Measurements from ENCODE around the gene ARHGEF10L. TPM values are rescaled to one million over a fixed set of nuclear protein-coding genes. Genes with fewer than 3 reads are reported as not detected.

ARHGEF10L gene
- total and polyA plus RNA-seq, 5 experiments from 2014 or later: 0.27 to 0.34 TPM; not detected in 3

DNA sequence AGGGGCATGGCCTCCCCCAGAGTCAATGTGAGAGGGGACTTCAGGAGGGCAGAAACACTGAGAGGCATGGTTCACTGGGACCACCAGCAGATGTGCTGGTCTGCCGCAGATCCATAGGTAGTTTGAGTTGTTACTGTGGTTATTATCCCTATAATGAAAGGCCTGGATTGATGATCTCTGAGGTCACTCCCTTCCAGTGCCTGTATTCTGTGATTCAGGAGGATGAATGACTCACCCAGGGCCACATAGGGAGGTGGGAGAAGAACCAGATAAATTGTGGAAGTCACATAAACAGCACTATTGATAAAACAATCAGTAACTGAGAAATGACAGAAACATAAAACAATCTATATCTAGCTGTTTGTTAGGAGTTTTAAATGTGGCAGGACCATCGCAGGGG lies 193.0 kb downstream of the ARHGEF10L start:
- Mint-ChIP-seq H3K4me3 (no peak overlapping the region), H3K9me3 (peaks cover 0 to 9% (median 0%) of the 10 kb centered on the region in 9 donors), H3K4me1 (no peaks in the 10 kb centered on the region), H3K36me3 (no peaks in the 10 kb centered on the region), H3K27ac (no peak overlapping the region), H3K27me3 (peaks cover 0 to 14% (median 0%) of the 10 kb centered on the region in 5 donors)
- ATAC-seq (no peak), DNase-seq (no peak)
- POLR2A ChIA-PET: no interaction called here

DNA sequence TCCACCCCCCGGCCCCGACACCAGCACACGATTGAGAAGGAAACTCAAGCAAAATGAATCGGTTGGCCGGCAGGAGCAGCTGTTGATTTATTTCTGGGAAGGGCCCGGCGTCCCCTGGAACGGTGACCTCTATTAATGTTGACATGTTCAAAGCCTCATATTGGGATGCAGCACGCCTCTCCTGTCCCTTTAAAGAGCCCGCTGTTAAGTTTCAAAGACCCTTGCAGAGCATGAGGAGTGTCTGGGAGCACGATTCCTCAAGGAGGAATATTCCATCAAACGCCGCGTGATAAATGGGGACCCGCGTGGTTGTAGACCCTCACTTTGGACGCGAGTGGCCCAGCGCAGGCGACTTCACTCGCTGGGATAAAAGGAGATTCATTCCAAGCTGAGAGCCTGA lies 194.2 kb downstream of the ARHGEF10L start:
- Mint-ChIP-seq H3K4me1 (no peaks in the 10 kb centered on the region), H3K36me3 (no peaks in the 10 kb centered on the region)
- ATAC-seq: no peak

DNA sequence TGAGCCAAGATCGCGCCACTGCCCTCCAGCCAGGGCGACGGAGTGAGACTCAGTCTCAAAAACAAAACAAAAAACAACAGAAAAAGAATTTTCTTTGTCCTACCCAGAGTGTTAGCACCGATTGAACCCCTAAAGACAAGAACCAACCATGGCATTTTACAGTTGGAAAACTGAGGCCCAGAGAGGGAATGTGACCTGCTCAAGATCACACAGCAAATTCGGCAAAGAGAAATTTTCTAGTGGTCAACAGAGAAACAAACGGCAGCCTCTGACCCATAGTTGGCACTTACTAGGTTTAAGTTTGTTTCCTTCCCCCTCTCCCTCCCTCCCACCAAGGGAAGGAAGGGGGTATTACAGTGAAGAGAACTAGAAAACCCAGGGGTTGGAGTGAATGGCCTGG lies 195.1 kb downstream of the ARHGEF10L start:
- H3K27ac Mint-ChIP-seq: no peak overlapping the region
- no peaks in the 10 kb centered on the region for H3K36me3 Mint-ChIP-seq
- ATAC-seq: no peak
- peaks cover 0 to 8% (median 0%) of the 10 kb centered on the region in 5 donors for H3K27me3 Mint-ChIP-seq
- no peak for DNase-seq
- no peaks in the 10 kb centered on the region for H3K4me1 Mint-ChIP-seq
- H3K9me3 Mint-ChIP-seq: peaks cover 0 to 3% (median 0%) of the 10 kb centered on the region in 9 donors
- H3K4me3 Mint-ChIP-seq: no peak overlapping the region
- POLR2A ChIA-PET: no interaction called here

More for the DNA sequence above, 194.2 kb downstream of the ARHGEF10L start:
- Mint-ChIP-seq H3K27ac (no peak overlapping the region), H3K4me3 (no peak overlapping the region), H3K27me3 (peaks cover 0 to 14% (median 1%) of the 10 kb centered on the region in 5 donors), H3K9me3 (peaks cover 0 to 4% (median 0%) of the 10 kb centered on the region in 9 donors)
- POLR2A ChIA-PET: no interaction called here
- no peak for DNase-seq

DNA sequence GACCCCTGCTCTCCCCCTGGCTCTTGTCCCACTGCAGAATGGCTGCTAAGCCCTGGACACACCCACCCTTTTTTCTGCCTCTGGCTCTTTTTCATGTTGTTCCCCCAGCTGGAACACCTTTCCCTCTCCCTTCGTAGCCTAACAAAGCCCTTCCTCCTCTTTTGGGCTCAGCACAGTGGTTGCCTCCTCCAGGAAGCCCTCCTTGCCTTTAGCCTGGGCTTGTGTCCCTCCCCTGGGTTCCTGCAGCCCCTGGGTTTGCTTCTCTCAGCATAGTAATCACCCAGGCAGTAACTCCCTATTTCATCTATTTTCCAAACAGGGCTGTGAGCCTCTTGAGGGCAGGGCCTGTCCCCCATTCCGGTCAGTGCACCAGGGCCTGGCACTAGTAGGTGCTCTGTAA lies 195.8 kb downstream of the ARHGEF10L start:
- DNase-seq (no peak), ATAC-seq (no peak)
- Mint-ChIP-seq H3K9me3 (peaks cover 0 to 2% (median 0%) of the 10 kb centered on the region in 9 donors), H3K4me1 (no peaks in the 10 kb centered on the region), H3K4me3 (no peak overlapping the region), H3K27me3 (peaks cover 0 to 12% (median 2%) of the 10 kb centered on the region in 5 donors), H3K36me3 (no peaks in the 10 kb centered on the region), H3K27ac (no peak overlapping the region)
- POLR2A ChIA-PET: no interaction called here

DNA sequence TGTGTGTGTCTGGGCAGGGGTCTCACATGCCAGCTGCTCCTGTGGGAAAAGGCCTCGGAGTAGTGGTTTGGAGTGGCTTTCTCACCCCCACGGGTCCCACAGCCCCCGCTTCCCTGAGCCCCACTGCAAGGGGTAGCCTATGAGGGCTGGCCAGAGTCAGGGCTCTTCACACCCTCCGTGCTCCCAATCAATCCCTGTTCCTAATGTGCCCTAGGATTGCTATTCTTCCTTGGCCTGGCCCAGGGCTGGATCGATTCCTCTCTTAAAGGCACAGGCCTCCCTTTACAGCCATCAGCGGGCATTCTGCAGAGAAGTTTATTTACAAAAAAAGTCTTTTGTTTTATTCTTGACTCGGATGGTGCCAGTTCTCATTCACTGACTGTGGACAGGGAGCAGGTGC lies 196.3 kb downstream of the ARHGEF10L start:
- POLR2A ChIA-PET: no interaction called here
- Mint-ChIP-seq H3K27me3 (peaks cover 0 to 16% (median 5%) of the 10 kb centered on the region in 5 donors), H3K9me3 (no peaks in the 10 kb centered on the region), H3K27ac (no peak overlapping the region), H3K4me3 (no peak overlapping the region), H3K36me3 (no peaks in the 10 kb centered on the region), H3K4me1 (no peaks in the 10 kb centered on the region)
- ATAC-seq (no peak), DNase-seq (no peak)

DNA sequence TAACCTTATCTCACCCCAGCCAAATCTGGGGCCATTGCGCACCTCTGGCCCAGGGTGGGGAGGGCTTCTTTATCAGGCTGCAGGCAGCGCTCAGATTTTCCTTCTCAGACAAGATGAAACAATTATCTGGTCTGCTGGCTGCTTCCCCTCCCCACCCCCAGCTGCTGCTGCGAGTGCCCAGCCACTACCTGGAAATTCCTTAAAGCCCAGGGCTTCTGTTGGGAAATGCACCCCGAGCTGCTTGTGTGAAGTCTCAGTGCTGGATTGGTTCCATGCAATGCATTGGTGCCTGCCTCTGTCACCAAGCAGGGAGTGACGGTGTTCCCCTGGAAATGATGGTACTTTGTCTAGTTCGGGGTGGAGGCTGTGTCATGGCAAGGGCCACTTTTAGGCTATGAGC lies 197.1 kb downstream of the ARHGEF10L start:
- Mint-ChIP-seq H3K4me1 (no peaks in the 10 kb centered on the region), H3K4me3 (no peak overlapping the region)
- POLR2A ChIA-PET: no interaction called here

DNA sequence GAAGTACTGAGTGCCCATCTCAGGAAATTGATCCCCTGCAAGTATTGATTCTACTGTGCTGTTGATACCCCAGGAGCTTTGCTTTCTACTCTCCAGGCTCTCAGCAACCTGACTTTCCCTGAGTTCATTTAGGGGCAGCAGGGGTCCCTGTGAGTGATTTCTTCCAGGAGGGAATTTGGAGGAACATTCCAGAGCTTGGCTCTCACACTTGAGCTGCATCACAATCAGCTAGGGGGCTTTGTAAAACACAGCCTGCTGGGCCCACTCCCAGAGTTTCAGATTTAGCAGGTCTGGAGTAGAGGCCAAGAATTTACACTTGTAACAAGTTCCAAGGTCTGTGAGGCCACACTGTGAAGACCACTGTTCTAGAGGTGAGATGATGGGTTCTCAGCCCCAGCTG lies 199.6 kb downstream of the ARHGEF10L start:
- Mint-ChIP-seq H3K36me3 (no peaks in the 10 kb centered on the region), H3K9me3 (no peaks in the 10 kb centered on the region), H3K4me1 (no peaks in the 10 kb centered on the region), H3K27me3 (peaks cover 4 to 23% (median 11%) of the 10 kb centered on the region in 5 donors), H3K4me3 (no peak overlapping the region), H3K27ac (no peak overlapping the region)
- POLR2A ChIA-PET: no interaction called here
- ATAC-seq (no peak), DNase-seq (no peak)

More for the DNA sequence above, 197.1 kb downstream of the ARHGEF10L start:
- H3K9me3 Mint-ChIP-seq: no peaks in the 10 kb centered on the region
- ATAC-seq (no peak), DNase-seq (no peak)
- H3K27ac Mint-ChIP-seq: no peak overlapping the region
- H3K36me3 Mint-ChIP-seq: no peaks in the 10 kb centered on the region
- H3K27me3 Mint-ChIP-seq: peaks cover 0 to 23% (median 7%) of the 10 kb centered on the region in 5 donors

DNA sequence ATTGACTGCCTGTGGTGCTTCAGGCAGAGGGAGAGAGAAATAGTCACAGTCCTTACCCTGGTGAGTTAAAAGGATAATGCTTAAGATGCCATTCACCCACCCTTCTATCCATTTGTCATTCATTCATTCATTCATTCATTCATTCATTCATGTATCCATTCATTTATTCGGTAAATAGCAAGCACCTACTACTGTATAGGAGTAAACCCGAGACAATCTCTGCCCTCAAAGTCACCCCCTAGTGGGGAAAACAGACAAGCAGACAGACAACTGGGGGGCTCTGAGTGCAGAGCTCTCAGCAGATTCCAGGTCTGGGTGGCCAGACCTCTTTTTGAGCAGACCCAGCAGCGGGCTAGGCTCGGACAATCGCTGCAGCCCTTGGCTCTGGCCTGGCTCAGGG lies 201.6 kb downstream of the ARHGEF10L start:
- Mint-ChIP-seq H3K4me1 (no peaks in the 10 kb centered on the region), H3K9me3 (no peaks in the 10 kb centered on the region), H3K27me3 (peaks cover 4 to 22% (median 11%) of the 10 kb centered on the region in 5 donors), H3K36me3 (no peaks in the 10 kb centered on the region), H3K27ac (no peak overlapping the region), H3K4me3 (no peak overlapping the region)
- POLR2A ChIA-PET: no interaction called here
- DNase-seq (no peak), ATAC-seq (no peak)

DNA sequence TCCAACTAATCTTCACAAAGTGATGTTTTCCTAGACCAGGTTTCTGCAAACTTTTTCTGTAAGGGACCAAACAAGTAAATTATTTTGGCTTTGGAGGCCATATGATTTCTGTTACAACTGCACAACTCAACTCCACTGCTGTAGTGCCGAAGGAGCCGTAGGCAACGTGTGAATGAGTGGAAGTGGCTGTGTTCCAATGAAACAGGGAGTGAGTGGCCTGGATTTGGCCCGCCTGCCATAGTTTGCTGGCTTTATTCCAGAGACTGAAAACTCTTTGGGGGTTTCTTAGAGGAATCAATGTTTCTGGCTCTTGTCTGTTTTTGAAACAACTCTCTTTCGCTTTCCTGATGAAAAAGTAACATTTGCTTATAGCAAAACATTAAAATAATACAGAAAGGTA lies 203.1 kb downstream of the ARHGEF10L start:
- POLR2A ChIA-PET: no interaction called here
- Mint-ChIP-seq H3K36me3 (no peaks in the 10 kb centered on the region), H3K9me3 (peaks cover 0 to 11% (median 0%) of the 10 kb centered on the region in 9 donors), H3K27me3 (peaks cover 4 to 22% (median 11%) of the 10 kb centered on the region in 5 donors), H3K4me1 (no peaks in the 10 kb centered on the region), H3K27ac (no peak overlapping the region), H3K4me3 (no peak overlapping the region)
- no peak for DNase-seq
- no peak for ATAC-seq

DNA sequence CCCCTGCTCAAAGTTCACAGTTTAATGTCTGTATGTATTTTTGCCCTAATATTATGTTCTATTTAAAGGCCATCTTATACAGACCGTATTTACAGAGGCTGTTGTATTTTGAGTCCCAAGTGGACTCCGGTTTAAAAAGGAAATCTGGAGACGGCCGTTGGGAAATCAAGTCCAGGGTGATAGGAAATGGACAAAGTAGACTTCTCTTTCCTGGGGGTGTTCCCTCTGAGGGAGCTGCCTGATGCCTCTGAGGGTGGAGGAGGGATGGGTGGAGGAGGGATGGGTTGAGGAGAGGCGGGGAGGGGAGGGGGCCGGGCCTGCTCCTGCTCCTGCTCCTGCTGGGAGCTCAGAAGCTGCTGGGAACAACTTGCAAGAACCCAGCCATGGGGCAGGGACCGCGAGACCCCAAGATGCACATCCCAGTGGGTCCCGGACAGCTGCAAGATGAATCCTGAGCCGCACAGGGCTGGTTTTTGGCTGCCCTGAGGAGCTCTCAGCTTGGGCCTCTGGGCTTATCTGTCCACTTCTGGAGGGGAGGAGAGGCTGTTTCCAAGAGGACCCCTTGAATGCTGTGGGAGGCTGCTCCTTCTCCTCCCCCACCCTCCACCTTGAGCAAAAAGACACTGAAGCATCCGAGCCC lies 203.6 kb downstream of the ARHGEF10L start:
- H3K27me3 Mint-ChIP-seq: peaks cover 4 to 22% (median 11%) of the 10 kb centered on the region in 5 donors
- ATAC-seq: no peak
- POLR2A ChIA-PET: no interaction called here
- H3K27ac Mint-ChIP-seq: no peak overlapping the region
- H3K4me1 Mint-ChIP-seq: no peaks in the 10 kb centered on the region
- no peak overlapping the region for H3K4me3 Mint-ChIP-seq
- peaks cover 0 to 12% (median 0%) of the 10 kb centered on the region in 9 donors for H3K9me3 Mint-ChIP-seq
- H3K36me3 Mint-ChIP-seq: no peaks in the 10 kb centered on the region
- no peak for DNase-seq

DNA sequence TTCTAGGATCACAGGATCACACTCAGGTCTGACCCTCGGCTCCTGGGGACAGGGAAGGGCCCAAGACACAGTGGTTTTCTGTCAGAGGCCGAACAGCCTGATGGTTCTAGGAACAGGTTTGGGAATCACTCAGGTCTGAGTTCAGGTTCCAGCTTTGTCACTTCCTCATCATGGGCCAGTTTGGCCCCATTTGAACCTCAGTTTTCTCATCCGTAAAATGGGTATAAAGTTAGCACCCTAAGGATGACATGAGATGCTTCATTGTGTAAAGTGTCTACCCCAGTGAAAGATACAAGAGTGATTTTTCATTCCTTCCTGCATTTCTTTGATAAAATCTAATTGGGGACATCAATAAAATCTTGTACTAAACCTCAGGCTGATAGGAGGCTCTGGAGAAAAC lies 204.4 kb downstream of the ARHGEF10L start:
- no peak for DNase-seq

DNA sequence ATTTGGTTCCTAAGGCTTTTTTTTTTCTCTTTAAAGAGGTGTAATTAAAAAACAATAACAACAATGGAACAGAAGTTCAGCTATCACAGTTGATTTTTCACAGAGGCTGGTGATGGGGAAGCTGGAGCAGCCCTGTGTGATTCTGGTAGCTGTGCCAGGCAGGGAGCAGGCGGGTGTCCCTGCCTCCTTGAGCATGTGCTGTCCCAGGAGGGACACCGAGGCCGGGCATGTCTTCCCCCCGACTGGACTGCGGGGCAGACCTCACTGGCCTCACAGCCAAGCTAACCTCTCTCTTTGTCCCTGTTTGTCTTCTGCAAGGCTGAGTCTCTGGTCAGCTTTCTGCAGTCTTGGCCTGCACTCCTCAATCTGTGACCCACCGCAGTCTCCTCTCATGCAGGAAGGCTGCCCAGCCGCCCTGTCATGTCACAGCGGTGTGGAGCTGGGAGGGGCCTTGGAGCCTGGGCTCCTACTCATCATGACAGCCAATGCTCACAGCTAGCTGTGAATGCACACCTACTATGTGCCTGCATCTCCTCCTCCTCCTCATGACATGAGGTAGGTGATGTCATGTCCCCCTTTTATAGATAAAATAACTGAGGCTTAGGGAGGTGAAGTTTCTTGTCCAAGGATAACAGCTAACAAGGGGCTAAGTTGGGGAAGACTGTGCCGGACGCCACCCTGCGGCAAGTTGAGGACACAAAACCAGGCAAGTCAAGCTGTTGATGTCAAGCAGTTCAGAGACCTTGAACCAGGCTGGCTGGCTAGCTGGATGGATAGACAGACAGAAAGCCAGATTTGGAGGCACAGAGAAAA lies 205.4 kb downstream of the ARHGEF10L start:
- H3K36me3 Mint-ChIP-seq: no peaks in the 10 kb centered on the region
- H3K4me1 Mint-ChIP-seq: no peaks in the 10 kb centered on the region
- H3K27me3 Mint-ChIP-seq: peaks cover 4 to 22% (median 17%) of the 10 kb centered on the region in 5 donors
- H3K9me3 Mint-ChIP-seq: peaks cover 0 to 17% (median 0%) of the 10 kb centered on the region in 9 donors
- no peak overlapping the region for H3K4me3 Mint-ChIP-seq
- no peak overlapping the region for H3K27ac Mint-ChIP-seq
- POLR2A ChIA-PET: no interaction called here
- DNase-seq (no peak), ATAC-seq (no peak)

More for the DNA sequence above, 204.4 kb downstream of the ARHGEF10L start:
- no peak overlapping the region for H3K27ac Mint-ChIP-seq
- POLR2A ChIA-PET: no interaction called here
- H3K9me3 Mint-ChIP-seq: peaks cover 0 to 16% (median 0%) of the 10 kb centered on the region in 9 donors
- no peak for ATAC-seq
- H3K36me3 Mint-ChIP-seq: no peaks in the 10 kb centered on the region
- no peaks in the 10 kb centered on the region for H3K4me1 Mint-ChIP-seq
- H3K27me3 Mint-ChIP-seq: peaks cover 4 to 22% (median 14%) of the 10 kb centered on the region in 5 donors
- no peak overlapping the region for H3K4me3 Mint-ChIP-seq

DNA sequence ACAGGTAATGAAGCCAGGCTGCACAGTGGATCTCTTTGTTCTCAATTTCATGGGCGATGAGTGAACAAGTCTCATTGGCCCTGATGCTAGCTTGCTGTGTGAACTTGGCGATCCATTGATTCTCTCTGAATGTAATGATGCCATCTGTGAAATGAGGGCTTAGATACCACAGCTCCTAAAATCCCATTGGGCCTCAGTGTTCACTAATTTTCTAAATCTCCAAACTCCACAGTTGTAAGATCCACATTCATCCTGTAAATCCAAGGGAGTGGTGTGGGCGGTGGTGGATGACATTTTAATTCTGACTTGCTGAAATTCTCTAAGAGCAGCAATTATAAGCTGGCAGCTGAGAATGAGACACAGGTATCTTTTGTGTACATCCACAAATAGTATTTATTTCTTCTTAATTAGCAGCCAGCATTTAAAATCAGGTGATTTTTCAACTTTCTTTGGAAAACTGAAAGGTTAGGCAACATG lies 206.0 kb downstream of the ARHGEF10L start:
- Mint-ChIP-seq H3K4me3 (no peak overlapping the region), H3K9me3 (peaks cover 0 to 17% (median 0%) of the 10 kb centered on the region in 9 donors), H3K4me1 (peaks cover 0 to 2% (median 0%) of the 10 kb centered on the region in 4 donors), H3K27me3 (peaks cover 2 to 25% (median 19%) of the 10 kb centered on the region in 5 donors), H3K36me3 (no peaks in the 10 kb centered on the region), H3K27ac (no peak overlapping the region)
- no peak for ATAC-seq
- no peak for DNase-seq
- POLR2A ChIA-PET: no interaction called here
